ENCODE results near the gene TECTA. TPM values are rescaled to one million over a fixed set of nuclear protein-coding genes. Genes with fewer than 3 reads are reported as not detected.
"Not testable (repeated sequence)": the region's sequence is repeated elsewhere in the genome, so short reads cannot be mapped to it uniquely, and the experiment has no call there.

Gene TECTA
- total RNA-seq, 4 donors from 2014 or later, result 1.3 to 6.4 (median 3.3) TPM

DNA sequence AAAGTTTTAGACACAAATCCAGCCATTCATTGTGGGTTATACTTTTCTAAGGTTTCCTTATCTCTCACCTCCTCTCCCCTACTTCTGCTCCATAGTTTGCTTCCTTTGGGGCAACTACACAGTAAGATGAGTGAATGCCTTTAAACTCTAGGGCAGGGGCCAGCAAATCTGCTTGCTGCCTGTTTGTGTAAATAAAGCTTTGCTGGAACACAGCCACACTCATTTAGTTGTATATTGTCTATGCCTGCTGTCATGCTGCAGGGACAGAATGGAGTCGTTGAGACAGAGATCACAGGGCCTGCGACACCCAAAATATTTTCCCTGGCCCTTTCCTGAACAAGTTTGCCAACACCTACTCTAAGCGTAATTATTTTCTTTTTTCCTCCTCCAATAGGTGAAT lies 58.7 kb downstream of the TECTA start:
- no peak for TF ChIP-seq POLR2A (IDR thresholded peaks at IDR 0.05)
- TF ChIP-seq, protein P1, sequence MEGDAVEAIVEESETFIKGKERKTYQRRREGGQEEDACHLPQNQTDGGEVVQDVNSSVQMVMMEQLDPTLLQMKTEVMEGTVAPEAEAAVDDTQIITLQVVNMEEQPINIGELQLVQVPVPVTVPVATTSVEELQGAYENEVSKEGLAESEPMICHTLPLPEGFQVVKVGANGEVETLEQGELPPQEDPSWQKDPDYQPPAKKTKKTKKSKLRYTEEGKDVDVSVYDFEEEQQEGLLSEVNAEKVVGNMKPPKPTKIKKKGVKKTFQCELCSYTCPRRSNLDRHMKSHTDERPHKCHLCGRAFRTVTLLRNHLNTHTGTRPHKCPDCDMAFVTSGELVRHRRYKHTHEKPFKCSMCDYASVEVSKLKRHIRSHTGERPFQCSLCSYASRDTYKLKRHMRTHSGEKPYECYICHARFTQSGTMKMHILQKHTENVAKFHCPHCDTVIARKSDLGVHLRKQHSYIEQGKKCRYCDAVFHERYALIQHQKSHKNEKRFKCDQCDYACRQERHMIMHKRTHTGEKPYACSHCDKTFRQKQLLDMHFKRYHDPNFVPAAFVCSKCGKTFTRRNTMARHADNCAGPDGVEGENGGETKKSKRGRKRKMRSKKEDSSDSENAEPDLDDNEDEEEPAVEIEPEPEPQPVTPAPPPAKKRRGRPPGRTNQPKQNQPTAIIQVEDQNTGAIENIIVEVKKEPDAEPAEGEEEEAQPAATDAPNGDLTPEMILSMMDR (IDR thresholded peaks at IDR 0.05), result no peak
- Histone ChIP-seq H3K4me1 (no peaks in the 10 kb centered on the region), H3K27me3 (no peaks in the 10 kb centered on the region), H3K9me3 (no peaks in the 10 kb centered on the region), H3K36me3 (no peaks in the 10 kb centered on the region), H3K27ac (no peak overlapping the region), H3K4me3 (replicated peaks in 1 of 3) (no peak overlapping the region)
- intact Hi-C loops (cut with DNase I), result no loop called here
- WGBS, 2 donors, result 85 to 91% methylated on average over 3 of the region's 3 CpGs
- no peak for DNase-seq

- Histone ChIP-seq H3K36me3 (no peaks in the 10 kb centered on the region), H3K27me3 (no peaks in the 10 kb centered on the region), H3K9me3 (no peaks in the 10 kb centered on the region), H3K27ac (no peak overlapping the region), H3K4me3 (replicated peaks in 1 of 3) (no peak overlapping the region), H3K4me1 (no peaks in the 10 kb centered on the region)
- no peak for TF ChIP-seq POLR2A (IDR thresholded peaks at IDR 0.05)
- TF ChIP-seq, protein P1 (IDR thresholded peaks at IDR 0.05), result no peak
- intact Hi-C loops (cut with DNase I), result no loop called here
- 85 to 92% methylated on average over 5 of the region's 5 CpGs for WGBS, 2 donors
- DNase-seq, result no peak
Observed at GRCh38 chr11:121161349-121161917, 60.4 kb downstream of the TECTA start.

- TF ChIP-seq, protein P1 (IDR thresholded peaks at IDR 0.05), result no peak
- no peak for TF ChIP-seq POLR2A (IDR thresholded peaks at IDR 0.05)
- Histone ChIP-seq H3K9me3 (no peaks in the 10 kb centered on the region), H3K27ac (no peak overlapping the region), H3K27me3 (no peaks in the 10 kb centered on the region), H3K4me1 (no peaks in the 10 kb centered on the region), H3K36me3 (peaks cover 0 to 3% of the 10 kb centered on the region in 2 donors), H3K4me3 (replicated peaks in 1 of 3) (no peak overlapping the region)
- intact Hi-C loops (cut with DNase I), result no loop called here
- WGBS, 2 donors, result 78 to 88% methylated on average over 6 of the region's 6 CpGs
- DNase-seq, result no peak
Observed at GRCh38 chr11:121163658-121164308, 62.7 kb downstream of the TECTA start.

DNA sequence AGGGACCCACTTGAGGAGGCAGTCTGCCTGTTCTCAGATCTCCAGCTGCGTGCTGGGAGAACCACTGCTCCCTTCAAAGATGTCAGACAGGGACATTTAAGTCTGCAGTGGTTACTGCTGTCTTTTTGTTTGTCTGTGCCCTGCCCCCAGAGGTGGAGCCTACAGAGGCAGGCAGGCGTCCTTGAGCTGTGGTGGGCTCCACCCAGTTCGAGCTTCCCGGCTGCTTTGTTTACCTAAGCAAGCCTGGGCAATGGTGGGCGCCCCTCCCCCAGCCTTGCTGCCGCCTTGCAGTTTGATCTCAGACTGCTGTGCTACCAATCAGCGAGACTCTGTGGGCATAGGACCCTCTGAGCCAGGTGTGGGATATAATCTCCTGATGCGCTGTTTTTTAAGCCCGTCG lies 76.6 kb downstream of the TECTA start:
- H3K36me3 ChIP-seq; intact Hi-C loops (cut with DNase I); DNase-seq; H3K9me3 ChIP-seq; H3K27ac ChIP-seq; H3K4me3 ChIP-seq (replicated peaks in 1 of 3); H3K27me3 ChIP-seq; H3K4me1 ChIP-seq: not testable (repeated sequence)
- WGBS, 2 donors, result 65 to 85% methylated on average over 5 to 7 of the region's 10 CpGs

GRCh38 chr11:121179306-121179705 lies 78.3 kb downstream of the TECTA start:
- Histone ChIP-seq H3K36me3 (no peaks in the 10 kb centered on the region), H3K27me3 (no peaks in the 10 kb centered on the region), H3K27ac (no peak overlapping the region), H3K4me3 (replicated peaks in 1 of 3) (no peak overlapping the region), H3K9me3 (no peaks in the 10 kb centered on the region), H3K4me1 (no peaks in the 10 kb centered on the region)
- DNase-seq, result no peak
- no peak for TF ChIP-seq POLR2A (IDR thresholded peaks at IDR 0.05)
- WGBS, 2 donors, result 67 to 73% methylated on average over 1 of the region's 1 CpG
- intact Hi-C loops (cut with DNase I), result no loop called here

DNA sequence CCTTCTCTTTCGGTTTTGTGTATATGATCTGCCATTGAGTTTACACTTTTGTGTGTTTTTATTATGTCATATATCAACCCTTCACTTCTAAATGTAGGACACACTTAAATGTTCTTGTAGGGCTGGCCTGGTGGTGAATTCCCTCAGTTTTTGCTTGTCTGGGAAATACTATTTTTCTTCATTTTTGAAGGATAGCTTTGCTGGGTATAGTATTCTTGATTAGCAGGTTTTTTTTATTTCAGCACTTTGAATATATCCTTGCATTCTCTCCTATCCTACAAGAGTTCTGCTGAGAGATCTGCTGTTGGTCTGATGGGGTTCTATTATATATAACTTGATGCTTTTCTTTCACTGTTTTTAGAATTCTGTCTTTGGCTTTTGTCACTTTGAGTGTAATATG lies 79.1 kb downstream of the TECTA start:
- Histone ChIP-seq H3K9me3 (no peaks in the 10 kb centered on the region), H3K27me3 (no peaks in the 10 kb centered on the region), H3K27ac (no peak overlapping the region), H3K4me1 (no peaks in the 10 kb centered on the region), H3K4me3 (replicated peaks in 1 of 3) (no peak overlapping the region), H3K36me3 (no peaks in the 10 kb centered on the region)
- intact Hi-C loops (cut with DNase I), result no loop called here
- TF ChIP-seq, protein P1 (IDR thresholded peaks at IDR 0.05), result no peak
- no peak for TF ChIP-seq POLR2A (IDR thresholded peaks at IDR 0.05)
- no peak for DNase-seq
- 75 to 98% methylated on average over 1 of the region's 1 CpG for whole genome bisulfite sequencing, 2 donors
